Ovary (tissue), 3 donors: ENCODE results near the gene TMEM44.

Source experiments
- CTCF ChIP-seq, 3 donors: fragments of 450-650 bp in 2 of 3; fragments of 200-600 bp in 1 of 3; IDR thresholded peaks; one replicate each; pipeline versions ENCODE4 v1.5.1 to v1.8.0; 2016 to 2022; ENCODE audit warnings: antibody characterized with exemption in 3 of 3, mild to moderate bottlenecking in 1 of 3
- EP300 ChIP-seq: sonication (generic); formaldehyde crosslinking; IDR thresholded peaks from one replicate; pipeline ENCODE4 v1.6.1; 2017; ENCODE audit warnings: antibody characterized with exemption
- POLR2A ChIP-seq: fragments of 450-650 bp; IDR thresholded peaks from one replicate; pipeline ENCODE4 v1.6.1; 2017; ENCODE audit warnings: antibody characterized with exemption, mild to moderate bottlenecking, moderate library complexity
- donor health status: DM: no; HTN: no; CAD: no.

DNA sequence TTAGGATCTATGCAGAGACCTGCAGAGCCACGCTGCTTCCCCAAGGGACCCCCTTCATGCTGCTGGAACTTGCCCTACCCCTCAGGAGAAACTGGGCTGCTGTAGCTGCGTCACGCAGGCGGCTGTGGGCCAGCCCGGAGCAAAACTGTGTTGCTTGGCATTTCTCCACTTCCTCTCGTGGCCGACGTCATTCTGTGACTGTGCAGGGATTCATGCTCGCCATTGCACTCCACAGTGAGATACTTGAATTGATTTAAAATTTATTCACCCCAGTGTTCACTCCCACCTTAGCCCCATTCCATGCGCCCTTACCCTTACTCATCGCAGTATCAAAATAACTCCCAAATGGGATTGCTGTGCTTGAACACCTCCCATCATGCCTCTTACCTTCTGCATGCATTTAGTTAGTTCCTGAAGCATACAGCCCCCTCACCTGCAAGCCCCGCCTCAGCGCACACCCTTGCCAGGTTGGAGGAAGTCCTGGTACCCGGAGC lies 45.7 kb downstream of the TMEM44 start:
- TF ChIP-seq CTCF (IDR thresholded peaks at IDR 0.05) (no peak), POLR2A (no peak), EP300 (no peak)
